ENCODE results near the gene PAX8. TPM values are rescaled to one million over a fixed set of nuclear protein-coding genes. Genes with fewer than 3 reads are reported as not detected.

PAX8 gene
- total and polyA plus RNA-seq, 2 of the 13 experiments (the other 11 are each of a cell fraction or from before 2014, with no cell fraction given): 1.5 to 8.8 TPM

- TF ChIP-seq, protein P1, sequence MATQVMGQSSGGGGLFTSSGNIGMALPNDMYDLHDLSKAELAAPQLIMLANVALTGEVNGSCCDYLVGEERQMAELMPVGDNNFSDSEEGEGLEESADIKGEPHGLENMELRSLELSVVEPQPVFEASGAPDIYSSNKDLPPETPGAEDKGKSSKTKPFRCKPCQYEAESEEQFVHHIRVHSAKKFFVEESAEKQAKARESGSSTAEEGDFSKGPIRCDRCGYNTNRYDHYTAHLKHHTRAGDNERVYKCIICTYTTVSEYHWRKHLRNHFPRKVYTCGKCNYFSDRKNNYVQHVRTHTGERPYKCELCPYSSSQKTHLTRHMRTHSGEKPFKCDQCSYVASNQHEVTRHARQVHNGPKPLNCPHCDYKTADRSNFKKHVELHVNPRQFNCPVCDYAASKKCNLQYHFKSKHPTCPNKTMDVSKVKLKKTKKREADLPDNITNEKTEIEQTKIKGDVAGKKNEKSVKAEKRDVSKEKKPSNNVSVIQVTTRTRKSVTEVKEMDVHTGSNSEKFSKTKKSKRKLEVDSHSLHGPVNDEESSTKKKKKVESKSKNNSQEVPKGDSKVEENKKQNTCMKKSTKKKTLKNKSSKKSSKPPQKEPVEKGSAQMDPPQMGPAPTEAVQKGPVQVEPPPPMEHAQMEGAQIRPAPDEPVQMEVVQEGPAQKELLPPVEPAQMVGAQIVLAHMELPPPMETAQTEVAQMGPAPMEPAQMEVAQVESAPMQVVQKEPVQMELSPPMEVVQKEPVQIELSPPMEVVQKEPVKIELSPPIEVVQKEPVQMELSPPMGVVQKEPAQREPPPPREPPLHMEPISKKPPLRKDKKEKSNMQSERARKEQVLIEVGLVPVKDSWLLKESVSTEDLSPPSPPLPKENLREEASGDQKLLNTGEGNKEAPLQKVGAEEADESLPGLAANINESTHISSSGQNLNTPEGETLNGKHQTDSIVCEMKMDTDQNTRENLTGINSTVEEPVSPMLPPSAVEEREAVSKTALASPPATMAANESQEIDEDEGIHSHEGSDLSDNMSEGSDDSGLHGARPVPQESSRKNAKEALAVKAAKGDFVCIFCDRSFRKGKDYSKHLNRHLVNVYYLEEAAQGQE (IDR thresholded peaks at IDR 0.05; ENCODE audit: borderline replicate concordance in 1 of 2, low read depth in 1 of 2, low read length in 2 of 2): peak in 1 of 2 experiments; percentile 15; a peak in 1 of 4 replicates
- TF ChIP-seq GPBP1L1 (CRISPR knock-in tag; IDR thresholded peaks at IDR 0.05): no peak
- TF ChIP-seq, protein P2, sequence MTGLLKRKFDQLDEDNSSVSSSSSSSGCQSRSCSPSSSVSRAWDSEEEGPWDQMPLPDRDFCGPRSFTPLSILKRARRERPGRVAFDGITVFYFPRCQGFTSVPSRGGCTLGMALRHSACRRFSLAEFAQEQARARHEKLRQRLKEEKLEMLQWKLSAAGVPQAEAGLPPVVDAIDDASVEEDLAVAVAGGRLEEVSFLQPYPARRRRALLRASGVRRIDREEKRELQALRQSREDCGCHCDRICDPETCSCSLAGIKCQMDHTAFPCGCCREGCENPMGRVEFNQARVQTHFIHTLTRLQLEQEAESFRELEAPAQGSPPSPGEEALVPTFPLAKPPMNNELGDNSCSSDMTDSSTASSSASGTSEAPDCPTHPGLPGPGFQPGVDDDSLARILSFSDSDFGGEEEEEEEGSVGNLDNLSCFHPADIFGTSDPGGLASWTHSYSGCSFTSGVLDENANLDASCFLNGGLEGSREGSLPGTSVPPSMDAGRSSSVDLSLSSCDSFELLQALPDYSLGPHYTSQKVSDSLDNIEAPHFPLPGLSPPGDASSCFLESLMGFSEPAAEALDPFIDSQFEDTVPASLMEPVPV (CRISPR knock-in tag; IDR thresholded peaks at IDR 0.05): no peak
- no peak for TF ChIP-seq XBP1 (CRISPR knock-in tag; IDR thresholded peaks at IDR 0.05)
- TF ChIP-seq ZNF660 (CRISPR knock-in tag; IDR thresholded peaks at IDR 0.05; ENCODE audit: borderline replicate concordance, low read depth): no peak
- peak; percentile 77; the same call in 1 of the 2 replicates for TF ChIP-seq ZNF451 (CRISPR knock-in tag; IDR thresholded peaks at IDR 0.05)
- TF ChIP-seq CEBPB (IDR thresholded peaks at IDR 0.05; ENCODE audit: borderline replicate concordance, low read depth, low read length): no peak
- no peak for TF ChIP-seq MAFK (conservative IDR thresholded peaks at IDR 0.05 in 1 of 2, IDR thresholded peaks at IDR 0.05 in 1 of 2; ENCODE audit: low read length in 2 of 2)
- peak; percentile 28; the same call in 1 of the 2 replicates for TF ChIP-seq ZKSCAN8 (CRISPR knock-in tag; IDR thresholded peaks at IDR 0.05; ENCODE audit: borderline replicate concordance)
- TF ChIP-seq ZNF430 (CRISPR knock-in tag; IDR thresholded peaks at IDR 0.05): no peak
- TF ChIP-seq ZBTB34 (CRISPR knock-in tag; IDR thresholded peaks at IDR 0.05): peak; percentile 79; the same call in 1 of the 2 replicates
- peak; percentile 68 for TF ChIP-seq THAP11 (CRISPR knock-in tag; IDR thresholded peaks at IDR 0.05)
- no peak for TF ChIP-seq CERS6 (CRISPR knock-in tag; IDR thresholded peaks at IDR 0.05)
- TF ChIP-seq ZNF878 (CRISPR knock-in tag; IDR thresholded peaks at IDR 0.05): no peak; the same call in 1 of the 2 replicates
- TF ChIP-seq MEIS1 (CRISPR knock-in tag; IDR thresholded peaks at IDR 0.05; ENCODE audit: borderline replicate concordance): no peak
- TF ChIP-seq, protein P3, sequence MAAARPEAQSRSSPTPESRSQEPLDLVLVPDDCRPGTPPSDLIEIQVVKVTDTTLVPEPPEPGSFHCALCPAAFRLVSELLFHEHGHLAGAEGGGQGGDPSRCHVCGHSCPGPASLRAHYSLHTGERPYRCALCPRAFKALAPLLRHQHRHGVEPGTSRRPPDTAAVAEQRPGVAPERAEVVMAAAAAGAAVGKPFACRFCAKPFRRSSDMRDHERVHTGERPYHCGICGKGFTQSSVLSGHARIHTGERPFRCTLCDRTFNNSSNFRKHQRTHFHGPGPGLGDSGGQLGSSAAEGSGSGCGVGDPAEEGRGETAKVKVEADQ (CRISPR knock-in tag; IDR thresholded peaks at IDR 0.05; ENCODE audit: borderline replicate concordance): no peak
Measured at GRCh38 chr2:113219889-113220641, 58.7 kb downstream of the PAX8 start (continued).
